H7 (cell line): Measurements from ENCODE around the gene CLK1. TPM values are rescaled to one million over a fixed set of nuclear protein-coding genes. Genes with fewer than 3 reads are reported as not detected.
A peak's percentile ranks its signal among the peaks of the same experiment; 100 is the strongest.

Experiments used
- DNase-seq: peaks from one replicate; pipeline ENCODE4 v3.0.0; 2012
- H3K27me3 ChIP-seq: 2 replicates; pipeline ENCODE4 v1.6.0; 2011; ENCODE audit warnings: mild to moderate bottlenecking, low read length; ENCODE audit not compliant: control insufficient read depth, insufficient read depth
- H3K36me3 ChIP-seq: replicated peaks from 2 replicates; pipeline ENCODE4 v1.5.1; 2011; ENCODE audit warnings: low read length; ENCODE audit not compliant: control insufficient read depth, insufficient read depth
- H3K4me3 ChIP-seq: 2 replicates; pipeline ENCODE4 v1.5.1; 2011; ENCODE audit warnings: low read depth, mild to moderate bottlenecking, control low read depth, low read length, moderate library complexity; ENCODE audit not compliant: insufficient read depth
- total RNA-seq: library from RNA; depleted of rRNA; stranded (reverse); fragments of >200 nt; shearing (Covaris generic); gene quantifications from 2 replicates; pipeline ENCODE4 v1.2.3, GENCODE V29; 2014

CLK1 gene
- total RNA-seq, 1 experiment from 2014 or later = 14.7 TPM

- Histone ChIP-seq H3K36me3 (peaks cover 16% of the 10 kb centered on the region), H3K27me3 (no peaks in the 10 kb centered on the region), H3K4me3 (peak overlapping the region; percentile 96)
- no peak for DNase-seq
Measured at GRCh38 chr2:200863782-200864175, 679 bp downstream of the CLK1 start.

DNA sequence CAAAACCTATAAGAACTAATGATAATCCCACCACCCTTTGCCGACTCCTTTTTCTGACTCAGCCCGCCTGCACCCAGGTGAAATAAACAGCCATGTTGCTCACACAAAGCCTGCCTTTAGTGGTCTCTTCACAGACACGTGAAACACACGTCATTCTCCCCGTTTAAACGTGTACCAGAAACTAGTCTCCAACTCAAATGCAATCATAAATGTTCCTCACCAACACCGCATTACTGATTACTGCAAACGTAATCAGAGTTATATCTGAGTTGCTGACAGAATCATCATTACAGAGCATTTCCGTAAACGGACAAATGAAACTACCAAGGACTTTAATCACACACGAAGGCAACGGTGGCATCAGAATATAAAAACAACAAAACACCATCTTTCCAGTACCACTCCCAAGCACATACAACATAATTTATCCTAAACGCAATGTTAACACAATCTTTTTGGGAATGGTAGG lies 1.9 kb downstream of the CLK1 start:
- Histone ChIP-seq H3K27me3 (no peaks in the 10 kb centered on the region), H3K36me3 (peaks cover 25% of the 10 kb centered on the region)
- peak; percentile 29 for DNase-seq

GRCh38 chr2:200861617-200862155 lies 2.8 kb downstream of the CLK1 start:
- no peak for DNase-seq
- Histone ChIP-seq H3K27me3 (no peaks in the 10 kb centered on the region), H3K4me3 (peak overlapping the region; percentile 96; the same call in 1 of the 2 replicates), H3K36me3 (peaks cover 31% of the 10 kb centered on the region)

More for the DNA sequence above, 1.9 kb downstream of the CLK1 start:
- peak overlapping the region; percentile 96 for H3K4me3 ChIP-seq

DNA sequence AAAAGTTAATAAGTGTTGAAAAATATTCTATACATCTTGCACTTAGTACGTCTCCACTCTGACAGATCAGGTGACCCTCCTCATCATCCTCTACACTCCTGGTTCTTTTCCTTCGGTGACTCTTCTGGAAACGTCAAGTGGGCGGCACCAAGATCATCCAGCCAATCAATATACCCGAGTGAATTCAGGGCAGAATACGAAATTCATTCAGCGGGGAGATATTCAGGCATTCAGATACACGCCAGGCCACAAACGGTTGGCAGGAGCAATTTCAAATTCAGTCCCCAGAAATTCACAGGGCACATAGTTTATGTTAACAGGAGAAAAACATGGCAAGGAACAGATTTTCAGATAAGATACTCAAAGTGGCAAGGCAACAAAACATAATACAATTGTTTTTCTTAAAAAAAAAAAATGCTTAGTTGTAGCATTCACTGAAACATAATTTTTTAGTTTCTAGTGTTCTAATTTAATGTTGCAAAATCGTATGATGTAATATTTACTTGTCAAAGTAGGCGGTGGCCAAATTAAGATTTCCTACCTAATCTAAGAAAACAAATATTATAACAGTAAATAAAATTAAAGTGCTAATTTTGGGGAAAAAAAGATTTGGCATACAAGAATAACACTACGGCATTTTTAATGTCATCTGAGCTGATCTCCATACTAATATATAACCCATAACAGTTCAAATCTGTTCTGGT lies 4.2 kb downstream of the CLK1 start:
- Histone ChIP-seq H3K27me3 (no peaks in the 10 kb centered on the region), H3K36me3 (peaks cover 35% of the 10 kb centered on the region), H3K4me3 (no peak overlapping the region)
- no peak for DNase-seq

GRCh38 chr2:200856806-200857205 lies 7.7 kb downstream of the CLK1 start:
- Histone ChIP-seq H3K4me3 (no peak overlapping the region), H3K27me3 (no peaks in the 10 kb centered on the region), H3K36me3 (peaks cover 49% of the 10 kb centered on the region)
- no peak for DNase-seq

GRCh38 chr2:200852605-200853004 lies 11.9 kb downstream of the CLK1 start:
- Histone ChIP-seq H3K4me3 (no peak overlapping the region), H3K27me3 (no peaks in the 10 kb centered on the region), H3K36me3 (peaks cover 24% of the 10 kb centered on the region)
- no peak for DNase-seq

GRCh38 chr2:200851398-200852248 lies 12.8 kb downstream of the CLK1 start:
- H3K36me3 ChIP-seq = peaks cover 17% of the 10 kb centered on the region
- no peaks in the 10 kb centered on the region for H3K27me3 ChIP-seq
- H3K4me3 ChIP-seq = no peak overlapping the region
- DNase-seq = no peak

GRCh38 chr2:200850512-200851256 lies 13.8 kb downstream of the CLK1 start:
- DNase-seq = no peak
- no peak overlapping the region for H3K4me3 ChIP-seq
- H3K36me3 ChIP-seq = peaks cover 16% of the 10 kb centered on the region
- no peaks in the 10 kb centered on the region for H3K27me3 ChIP-seq

GRCh38 chr2:200847939-200848338 lies 16.5 kb downstream of the CLK1 start:
- H3K27me3 ChIP-seq = no peaks in the 10 kb centered on the region
- H3K36me3 ChIP-seq = peaks cover 4% of the 10 kb centered on the region
- no peak for DNase-seq
- no peak overlapping the region for H3K4me3 ChIP-seq

- DNase-seq = no peak
- Histone ChIP-seq H3K4me3 (no peak overlapping the region), H3K27me3 (no peaks in the 10 kb centered on the region), H3K36me3 (no peaks in the 10 kb centered on the region; the same call in 1 of the 2 replicates)
Measured at GRCh38 chr2:200847269-200847668, 17.2 kb downstream of the CLK1 start.

DNA sequence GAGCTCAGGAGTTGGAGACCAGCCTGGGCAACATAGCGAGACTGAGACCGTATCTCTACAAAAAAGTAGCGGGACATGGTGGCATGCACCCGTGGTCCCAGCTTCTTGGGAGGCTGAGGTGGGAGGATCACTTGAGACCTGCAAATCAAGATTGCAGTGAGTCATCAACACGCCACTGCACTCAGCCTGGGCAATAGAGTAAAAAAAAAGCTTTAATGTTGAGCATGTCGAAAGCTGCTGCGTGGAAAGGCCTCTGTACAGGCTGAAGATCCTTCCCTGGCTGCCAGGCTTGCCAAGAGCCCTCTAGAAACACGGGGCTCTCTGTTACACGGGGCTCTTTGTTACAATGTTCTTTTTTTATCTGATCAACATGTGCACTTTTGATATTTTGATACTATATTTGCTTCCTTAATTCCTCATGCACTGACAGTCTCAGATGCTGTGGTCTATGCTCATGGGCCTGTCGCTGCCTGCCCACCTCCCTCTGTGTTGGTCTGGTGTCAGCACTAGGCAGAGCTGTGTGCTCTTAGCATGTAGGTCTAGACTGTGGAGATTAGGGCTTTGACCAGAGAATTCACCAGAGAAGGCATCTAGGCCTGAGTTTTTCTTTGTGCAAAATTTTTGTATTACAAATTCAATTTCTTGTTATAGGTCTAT lies 18.7 kb downstream of the CLK1 start:
- no peak overlapping the region for H3K4me3 ChIP-seq
- H3K36me3 ChIP-seq = no peaks in the 10 kb centered on the region
- H3K27me3 ChIP-seq = no peaks in the 10 kb centered on the region
- no peak for DNase-seq

DNA sequence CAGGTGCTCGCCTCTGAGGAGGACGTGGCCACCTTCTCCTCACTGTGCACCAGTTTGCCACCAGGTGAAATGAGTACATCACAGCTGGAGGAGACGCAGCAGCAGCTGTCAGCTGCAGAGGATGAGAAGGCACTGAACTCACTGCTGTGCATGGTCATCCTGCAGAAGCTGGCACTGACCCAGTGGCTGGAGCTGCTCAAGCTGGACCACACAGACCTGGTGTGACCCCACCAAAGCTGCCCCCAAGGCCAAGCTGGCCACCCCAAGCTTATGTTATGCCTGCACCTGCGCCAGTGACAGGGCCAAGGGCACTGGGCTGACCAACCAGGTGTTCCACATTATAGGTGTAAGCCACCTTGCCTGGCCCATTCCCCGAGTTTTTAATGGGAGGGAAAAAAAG lies 19.3 kb downstream of the CLK1 start:
- H3K27me3 ChIP-seq = no peaks in the 10 kb centered on the region
- H3K4me3 ChIP-seq = no peak overlapping the region
- DNase-seq = no peak
- no peaks in the 10 kb centered on the region for H3K36me3 ChIP-seq

DNA sequence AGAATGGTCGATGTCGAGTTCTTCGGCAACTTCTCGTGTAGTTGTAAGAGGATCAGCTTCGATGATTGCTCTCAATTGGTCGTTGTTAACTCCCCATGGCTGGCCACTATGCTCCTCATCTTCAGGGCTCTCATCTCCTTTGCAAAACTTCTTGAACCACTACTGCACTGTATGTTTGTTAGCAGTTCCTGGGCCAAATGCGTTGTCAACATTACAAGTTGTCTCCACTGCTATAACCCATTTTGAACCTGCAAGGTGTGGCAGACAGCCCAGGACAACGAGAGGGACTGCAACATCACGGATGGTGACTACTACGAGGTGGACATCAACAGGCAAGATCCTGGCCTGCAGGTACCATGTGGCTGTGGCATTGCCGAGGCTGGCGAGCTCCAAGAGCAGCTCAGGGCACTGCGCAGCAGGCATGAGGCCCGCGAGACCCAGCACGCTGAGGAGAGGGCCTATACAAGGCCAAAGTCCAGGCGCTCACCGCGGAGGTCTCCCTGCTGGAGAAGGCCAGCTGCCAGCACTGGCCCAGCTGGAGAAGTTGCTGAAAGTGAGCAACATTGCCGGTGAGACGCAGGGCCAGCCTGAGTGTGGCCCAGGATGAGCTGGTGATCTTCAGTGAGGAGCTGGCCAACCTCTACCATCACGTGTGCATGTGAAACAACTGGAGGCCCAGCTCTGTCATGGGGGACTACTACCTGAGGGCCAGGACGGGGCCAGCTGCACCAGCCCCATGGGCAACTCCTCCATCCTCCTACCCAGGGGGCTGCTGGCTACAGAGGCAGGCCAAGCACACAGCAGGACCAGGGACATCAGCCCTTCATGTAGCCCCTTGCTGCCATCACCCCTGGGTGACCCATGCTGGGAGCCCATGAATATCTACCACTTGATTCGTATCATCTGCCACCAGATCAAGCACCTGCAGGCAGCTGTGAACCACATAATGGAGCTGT lies 20.2 kb downstream of the CLK1 start:
- H3K36me3 ChIP-seq = no peaks in the 10 kb centered on the region
- no peak for DNase-seq

More for the DNA sequence above, 20.2 kb downstream of the CLK1 start:
- Histone ChIP-seq H3K4me3 (no peak overlapping the region), H3K27me3 (no peaks in the 10 kb centered on the region)
